ENCODE results near the gene FSTL5.

FSTL5 gene

DNA sequence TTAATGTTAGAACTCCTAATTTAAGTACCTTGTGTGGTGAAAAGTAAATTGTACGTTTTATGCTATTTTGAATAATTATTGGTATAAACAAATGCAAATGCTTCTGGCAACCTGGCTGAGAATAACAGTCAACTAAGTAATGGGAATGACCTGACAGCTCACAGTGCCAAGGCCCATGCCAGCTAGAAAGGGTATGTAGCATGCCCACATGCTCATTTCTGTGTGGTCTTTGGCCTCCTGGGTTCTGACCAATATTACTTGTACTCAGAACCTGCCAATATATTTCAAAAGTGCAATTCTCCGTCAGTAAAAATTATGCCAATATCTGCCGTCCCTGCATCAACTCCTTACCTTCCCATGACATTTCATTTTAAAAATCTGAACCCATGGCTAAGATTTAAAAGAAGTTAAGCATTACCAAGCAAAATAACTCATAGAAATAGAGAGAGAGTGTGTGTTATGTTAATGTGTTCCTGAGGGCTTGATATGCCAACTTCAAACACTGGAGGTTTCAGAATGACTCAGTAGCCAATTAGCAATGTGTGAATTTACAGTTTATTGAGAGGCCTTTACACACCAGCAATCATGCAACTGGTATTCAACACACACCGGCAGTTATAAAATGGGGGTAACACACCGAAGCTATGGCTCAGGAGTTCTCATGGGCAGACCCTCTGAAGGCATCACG, 820.8 kb downstream of the FSTL5 start:
- Histone ChIP-seq H3K36me3 (ENCODE audit: insufficient read depth, insufficient read length, low read length) (no peaks in the 10 kb centered on the region), H3K4me1 (ENCODE audit: insufficient read depth, insufficient read length) (no peaks in the 10 kb centered on the region), H3K4me3 (ENCODE audit: insufficient read length, low read depth) (no peak overlapping the region), H3K9me3 (ENCODE audit: insufficient read depth, low read length) (no peaks in the 10 kb centered on the region), H3K27me3 (ENCODE audit: insufficient read depth, insufficient read length) (no peaks in the 10 kb centered on the region), H3K9ac (ENCODE audit: insufficient read length, low read depth) (no peak overlapping the region)
- TF ChIP-seq ZNF274 (IDR thresholded peaks at IDR 0.05; ENCODE audit: low read depth, low read length) (no peak), SUZ12 (IDR thresholded peaks at IDR 0.05; ENCODE audit: extremely low read depth, insufficient read depth, insufficient read length) (no peak), YY1 (IDR thresholded peaks at IDR 0.05; ENCODE audit: insufficient read depth, insufficient read length) (no peak)
- no peak for DNase-seq (ENCODE audit: low read depth, low spot score)

DNA sequence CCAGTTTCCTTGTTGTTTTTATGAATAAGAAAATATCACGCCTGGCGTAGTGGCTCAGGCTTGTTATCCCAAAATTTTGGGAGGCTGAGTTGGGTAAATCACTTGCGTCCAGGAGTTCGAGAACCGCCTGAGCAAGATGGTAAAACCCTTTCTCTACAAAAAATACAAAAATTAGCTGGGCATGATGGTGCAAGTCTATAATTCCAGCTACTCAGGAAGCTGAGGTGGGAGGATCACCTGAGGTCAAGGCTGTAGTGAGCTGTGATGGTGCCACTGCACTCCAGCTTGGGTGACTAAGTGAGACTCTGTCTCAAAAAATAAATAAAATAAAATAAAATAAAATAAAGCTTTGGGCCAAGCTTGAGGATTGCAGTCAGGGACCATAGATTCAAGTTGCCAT, 827.2 kb downstream of the FSTL5 start:
- no peak for DNase-seq (ENCODE audit: low read depth, low spot score)
- no peaks in the 10 kb centered on the region for H3K27me3 ChIP-seq (ENCODE audit: insufficient read depth, insufficient read length)
- no peak overlapping the region for H3K4me3 ChIP-seq (ENCODE audit: insufficient read length, low read depth)
- no peaks in the 10 kb centered on the region for H3K36me3 ChIP-seq (ENCODE audit: insufficient read depth, insufficient read length, low read length)
- TF ChIP-seq YY1 (IDR thresholded peaks at IDR 0.05; ENCODE audit: insufficient read depth, insufficient read length) (no peak), ZNF274 (IDR thresholded peaks at IDR 0.05; ENCODE audit: low read depth, low read length) (no peak), SUZ12 (IDR thresholded peaks at IDR 0.05; ENCODE audit: extremely low read depth, insufficient read depth, insufficient read length) (no peak)
- no peak overlapping the region for H3K9ac ChIP-seq (ENCODE audit: insufficient read length, low read depth)
- no peaks in the 10 kb centered on the region for H3K4me1 ChIP-seq (ENCODE audit: insufficient read depth, insufficient read length)
- no peaks in the 10 kb centered on the region for H3K9me3 ChIP-seq (ENCODE audit: insufficient read depth, low read length)

DNA sequence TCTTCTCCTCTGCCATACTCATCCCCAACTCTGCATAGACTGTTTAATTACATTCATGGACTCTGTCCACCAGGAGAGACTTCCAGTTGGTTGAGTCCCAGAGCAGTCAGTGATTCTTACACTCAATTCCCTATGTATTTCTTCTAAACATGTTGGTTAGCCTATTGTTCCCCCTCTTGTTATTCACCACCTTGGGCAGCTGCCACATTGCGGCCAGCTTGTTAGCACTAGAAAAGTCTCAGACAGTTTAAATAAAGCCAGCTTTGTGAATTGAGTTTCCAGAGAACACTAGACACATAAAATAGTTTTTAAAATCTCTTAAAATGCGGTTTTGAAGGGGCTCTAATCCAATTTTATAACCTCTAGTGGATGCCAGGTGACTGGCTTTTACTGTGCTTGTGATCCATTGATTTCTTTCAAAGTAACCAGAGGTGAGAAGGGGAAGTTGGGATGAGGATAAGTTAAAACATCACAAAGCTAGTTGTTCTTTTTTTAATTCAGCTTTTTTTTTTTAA, 827.7 kb downstream of the FSTL5 start:
- Histone ChIP-seq H3K9ac (ENCODE audit: insufficient read length, low read depth) (no peak overlapping the region), H3K4me1 (ENCODE audit: insufficient read depth, insufficient read length) (no peaks in the 10 kb centered on the region), H3K4me3 (ENCODE audit: insufficient read length, low read depth) (no peak overlapping the region), H3K36me3 (ENCODE audit: insufficient read depth, insufficient read length, low read length) (no peaks in the 10 kb centered on the region), H3K27me3 (ENCODE audit: insufficient read depth, insufficient read length) (no peaks in the 10 kb centered on the region), H3K9me3 (ENCODE audit: insufficient read depth, low read length) (no peaks in the 10 kb centered on the region)
- no peak for DNase-seq (ENCODE audit: low read depth, low spot score)
- TF ChIP-seq ZNF274 (IDR thresholded peaks at IDR 0.05; ENCODE audit: low read depth, low read length) (no peak), SUZ12 (IDR thresholded peaks at IDR 0.05; ENCODE audit: extremely low read depth, insufficient read depth, insufficient read length) (no peak), YY1 (IDR thresholded peaks at IDR 0.05; ENCODE audit: insufficient read depth, insufficient read length) (no peak)
